Transverse colon (tissue), 4 donors: ENCODE results near the gene CLIC4.

Experiments used
- CTCF ChIP-seq, 5 experiments: fragments of 200-600 bp in 3 of 5; fragments of 450-650 bp in 2 of 5; sonication (generic) in 3 of 5; IDR thresholded peaks; 1 replicate in 2 of 5; 2 replicates in 3 of 5; pipeline ENCODE4 v1.5.1; 2016 to 2017; ENCODE audit warnings: antibody characterized with exemption in 5 of 5, inconsistent platforms in 3 of 5, mild to moderate bottlenecking in 2 of 5, moderate library complexity in 1 of 5
- EP300 ChIP-seq: sonication (generic); formaldehyde crosslinking; IDR thresholded peaks from one replicate; pipeline ENCODE4 v1.6.1; 2017; ENCODE audit warnings: antibody characterized with exemption, low read depth
- POLR2A ChIP-seq: fragments of 450-650 bp; IDR thresholded peaks from one replicate; pipeline ENCODE4 v1.6.1; 2016; ENCODE audit warnings: antibody characterized with exemption, mild to moderate bottlenecking, moderate library complexity
- POLR2AphosphoS5 ChIP-seq, 3 donors: sonication (generic); formaldehyde crosslinking; IDR thresholded peaks; one replicate each; pipeline ENCODE4 v1.6.1; 2016; ENCODE audit warnings: antibody characterized with exemption in 3 of 3

GRCh38 chr1:24874611-24875234 is 129.5 kb downstream of the CLIC4 start:
- TF ChIP-seq CTCF (IDR thresholded peaks at IDR 0.05) (no peak), EP300 (no peak), POLR2A (no peak), POLR2AphosphoS5 (IDR thresholded peaks at IDR 0.05) (no peak)
